Urinary bladder (tissue), 4 donors: ENCODE measurements around the gene GAS7. TPM values are rescaled to one million over a fixed set of nuclear protein-coding genes. Genes with fewer than 3 reads are reported as not detected.
"Not testable (repeated sequence)": the region's sequence is repeated elsewhere in the genome, so short reads cannot be mapped to it uniquely, and the experiment has no call there.

Source experiments
- DNase-seq: peaks from one replicate; pipeline ENCODE4 v3.0.0-alpha.2; 2015; ENCODE audit errors: extremely low spot score
- H3K27ac ChIP-seq: one replicate; pipeline ENCODE4 v1.5.1; 2013; ENCODE audit warnings: low read depth, mild to moderate bottlenecking, moderate library complexity
- H3K36me3 ChIP-seq: one replicate; pipeline ENCODE4 v1.6.1; 2013; ENCODE audit warnings: mild to moderate bottlenecking, moderate library complexity; ENCODE audit not compliant: insufficient read depth
- H3K4me1 ChIP-seq: one replicate; pipeline ENCODE4 v1.6.1; 2013; ENCODE audit warnings: mild to moderate bottlenecking, moderate library complexity; ENCODE audit not compliant: insufficient read depth
- H3K4me3 ChIP-seq: one replicate; pipeline ENCODE4 v1.5.1; 2013; ENCODE audit warnings: low read depth, low read length
- WGBS: extraction: QIAGEN DNeasy Blood & Tissue Kit; methylation state at CpG from one replicate; pipeline ENCODE4 v1.1.7; 2013; 5-methylcytosine and 5-hydroxymethylcytosine counted together
- polyA plus RNA-seq: library from polyadenylated mRNA; stranded (reverse); fragments of 200-250 nt; gene quantifications from one replicate; pipeline ENCODE4 v1.2.3, GENCODE V29; 2013
- total RNA-seq: library from RNA; depleted of rRNA; stranded (reverse); fragments of >200 nt; gene quantifications from one replicate; pipeline ENCODE4 v1.2.3, GENCODE V29; 2014
- donor health status: healthy with polysubstance abuse.
- donor health status: healthy.

GAS7 gene
- total and polyA plus RNA-seq, 2 donors, result 32.7 to 86.7 TPM

GRCh38 chr17:9922012-9922848 is 276.2 kb downstream of the GAS7 start:
- WGBS, result 94% methylated on average over 14 of the region's 14 CpGs
- Histone ChIP-seq H3K4me3 (no peak overlapping the region), H3K4me1 (no peaks in the 10 kb centered on the region), H3K36me3 (no peaks in the 10 kb centered on the region), H3K27ac (no peak overlapping the region)
- DNase-seq, result no peak

DNA sequence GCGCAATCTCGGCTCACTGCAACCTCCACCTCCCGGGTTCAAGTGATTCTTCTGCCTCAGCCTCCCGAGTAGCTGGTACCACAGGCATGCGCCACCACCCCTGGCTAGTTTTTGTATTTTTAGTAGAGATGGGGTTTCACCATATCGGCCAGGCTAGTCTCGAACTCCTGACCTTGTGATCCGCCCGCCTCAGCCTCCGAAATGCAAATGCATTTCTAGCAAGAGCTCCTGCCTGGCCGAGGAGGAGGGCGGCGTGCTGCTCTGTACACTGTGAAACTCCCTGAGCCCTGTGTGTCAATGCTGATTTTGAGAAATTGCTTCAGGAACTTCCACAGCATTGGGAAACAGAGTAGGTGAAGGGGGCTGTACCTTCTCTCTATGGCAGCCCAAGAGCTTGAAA is 277.2 kb downstream of the GAS7 start:
- not testable (repeated sequence) for H3K4me3 ChIP-seq, H3K27ac ChIP-seq, H3K4me1 ChIP-seq, H3K36me3 ChIP-seq, DNase-seq
- 91% methylated on average over 13 of the region's 13 CpGs for WGBS

DNA sequence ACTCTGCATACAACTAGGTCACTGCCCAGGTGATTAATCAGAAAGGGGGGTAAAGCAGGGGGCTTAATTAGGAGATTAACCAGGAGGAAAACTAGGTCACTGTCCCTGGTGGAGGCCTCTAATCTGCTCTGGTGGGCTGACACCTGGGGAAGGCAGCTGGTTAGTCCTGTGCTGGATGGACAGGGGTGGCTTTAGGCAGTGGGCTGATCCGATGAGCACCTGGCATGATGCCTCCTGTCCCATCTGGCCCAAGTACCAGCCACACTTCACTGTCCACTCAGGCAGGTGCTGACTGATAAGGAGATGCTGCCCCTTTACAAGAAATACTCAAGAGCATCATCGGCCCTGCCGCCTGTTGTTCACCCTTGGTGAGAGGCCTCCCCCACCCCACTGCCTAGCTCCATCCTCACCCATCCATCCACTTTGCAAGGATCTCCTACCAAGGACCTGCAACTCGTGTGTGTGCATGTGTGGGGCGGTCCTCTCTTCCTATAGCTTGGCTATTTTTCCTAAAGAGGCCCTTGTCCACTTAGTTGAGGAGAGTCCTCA is 279.5 kb downstream of the GAS7 start:
- no peak overlapping the region for H3K27ac ChIP-seq
- H3K4me3 ChIP-seq, result no peak overlapping the region
- H3K36me3 ChIP-seq, result no peaks in the 10 kb centered on the region
- no peaks in the 10 kb centered on the region for H3K4me1 ChIP-seq
- DNase-seq, result no peak
- WGBS, result 89% methylated on average over 5 of the region's 5 CpGs

DNA sequence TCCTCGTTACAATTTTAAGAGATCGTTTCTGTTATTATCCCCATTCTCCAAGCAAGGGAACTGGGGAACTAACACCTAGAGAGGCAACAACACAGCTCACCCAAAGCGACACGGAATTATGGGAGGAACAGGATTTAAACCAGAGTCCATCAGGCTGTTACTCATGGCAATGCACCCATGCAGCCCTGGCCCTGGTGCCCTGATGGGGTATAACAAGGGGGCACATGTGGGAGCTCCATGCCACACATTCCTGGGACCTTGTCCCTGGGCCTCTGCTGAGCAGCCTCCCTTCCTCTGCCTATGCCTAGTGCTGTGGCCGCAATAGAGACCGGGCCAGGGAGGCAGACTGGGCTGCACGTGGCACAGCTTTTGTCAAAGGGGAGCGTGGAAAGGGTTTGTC is 280.1 kb downstream of the GAS7 start:
- WGBS, result 84% methylated on average over 8 of the region's 8 CpGs

DNA sequence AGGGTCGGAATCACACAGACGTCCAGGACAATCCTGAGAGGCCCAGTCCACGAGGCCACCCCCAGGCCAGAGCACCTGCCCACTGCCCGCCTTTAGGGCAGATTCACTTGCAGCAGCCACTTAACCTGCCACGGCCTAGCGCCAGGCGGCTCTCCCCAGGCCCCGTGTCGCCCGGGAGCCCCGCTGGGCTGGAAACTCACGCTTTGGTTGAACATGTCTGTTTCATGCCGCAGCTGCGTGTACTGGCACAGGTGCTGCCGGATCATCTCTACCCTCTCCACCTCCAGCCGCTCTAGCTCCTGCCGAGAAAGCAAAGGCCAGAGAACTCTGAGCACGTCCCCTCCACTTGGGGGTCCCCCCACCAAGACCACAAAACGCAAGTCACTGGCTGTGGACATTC is 280.6 kb downstream of the GAS7 start:
- H3K27ac ChIP-seq, result no peak overlapping the region
- H3K4me1 ChIP-seq, result no peaks in the 10 kb centered on the region
- H3K36me3 ChIP-seq, result no peaks in the 10 kb centered on the region
- DNase-seq, result no peak
- H3K4me3 ChIP-seq, result no peak overlapping the region
- 87% methylated on average over 19 of the region's 19 CpGs for WGBS

More for the DNA sequence above, 280.1 kb downstream of the GAS7 start:
- no peak overlapping the region for H3K4me3 ChIP-seq
- H3K4me1 ChIP-seq, result no peaks in the 10 kb centered on the region
- H3K27ac ChIP-seq, result no peak overlapping the region
- DNase-seq, result no peak
- H3K36me3 ChIP-seq, result no peaks in the 10 kb centered on the region

- H3K4me3 ChIP-seq, result no peak overlapping the region
- H3K27ac ChIP-seq, result no peak overlapping the region
- WGBS, result 82% methylated on average over 13 of the region's 13 CpGs
- no peaks in the 10 kb centered on the region for H3K36me3 ChIP-seq
- no peak for DNase-seq
- no peaks in the 10 kb centered on the region for H3K4me1 ChIP-seq
Measured at GRCh38 chr17:9917131-9917530, 281.3 kb downstream of the GAS7 start.

- Histone ChIP-seq H3K27ac (no peak overlapping the region), H3K4me1 (no peaks in the 10 kb centered on the region), H3K4me3 (no peak overlapping the region), H3K36me3 (no peaks in the 10 kb centered on the region)
- DNase-seq, result no peak
- 82% methylated on average over 8 of the region's 8 CpGs for WGBS
Measured at GRCh38 chr17:9916108-9916507, 282.3 kb downstream of the GAS7 start.

DNA sequence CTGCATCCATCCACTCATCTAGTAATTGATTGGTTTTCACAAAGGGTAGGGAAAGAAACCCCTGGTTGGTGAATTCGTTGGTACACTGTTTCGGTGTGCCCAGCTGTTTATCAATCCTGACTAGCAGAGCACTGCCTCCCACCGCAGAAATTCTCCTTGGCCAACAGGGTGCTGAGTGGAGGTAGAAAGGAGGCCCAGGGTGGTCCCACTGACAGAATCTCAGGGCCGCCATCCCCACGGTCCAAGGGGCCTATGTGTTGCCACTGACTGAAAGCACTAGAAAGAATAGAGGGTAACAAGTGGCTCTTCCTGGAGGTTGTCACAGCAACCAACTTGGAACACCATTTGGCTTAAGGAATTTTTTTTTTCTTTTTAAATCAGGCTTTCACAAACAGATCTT is 284.9 kb downstream of the GAS7 start:
- Histone ChIP-seq H3K27ac (no peak overlapping the region), H3K4me3 (no peak overlapping the region), H3K36me3 (no peaks in the 10 kb centered on the region), H3K4me1 (no peaks in the 10 kb centered on the region)
- 93% methylated on average over 5 of the region's 5 CpGs for WGBS
- DNase-seq, result no peak

DNA sequence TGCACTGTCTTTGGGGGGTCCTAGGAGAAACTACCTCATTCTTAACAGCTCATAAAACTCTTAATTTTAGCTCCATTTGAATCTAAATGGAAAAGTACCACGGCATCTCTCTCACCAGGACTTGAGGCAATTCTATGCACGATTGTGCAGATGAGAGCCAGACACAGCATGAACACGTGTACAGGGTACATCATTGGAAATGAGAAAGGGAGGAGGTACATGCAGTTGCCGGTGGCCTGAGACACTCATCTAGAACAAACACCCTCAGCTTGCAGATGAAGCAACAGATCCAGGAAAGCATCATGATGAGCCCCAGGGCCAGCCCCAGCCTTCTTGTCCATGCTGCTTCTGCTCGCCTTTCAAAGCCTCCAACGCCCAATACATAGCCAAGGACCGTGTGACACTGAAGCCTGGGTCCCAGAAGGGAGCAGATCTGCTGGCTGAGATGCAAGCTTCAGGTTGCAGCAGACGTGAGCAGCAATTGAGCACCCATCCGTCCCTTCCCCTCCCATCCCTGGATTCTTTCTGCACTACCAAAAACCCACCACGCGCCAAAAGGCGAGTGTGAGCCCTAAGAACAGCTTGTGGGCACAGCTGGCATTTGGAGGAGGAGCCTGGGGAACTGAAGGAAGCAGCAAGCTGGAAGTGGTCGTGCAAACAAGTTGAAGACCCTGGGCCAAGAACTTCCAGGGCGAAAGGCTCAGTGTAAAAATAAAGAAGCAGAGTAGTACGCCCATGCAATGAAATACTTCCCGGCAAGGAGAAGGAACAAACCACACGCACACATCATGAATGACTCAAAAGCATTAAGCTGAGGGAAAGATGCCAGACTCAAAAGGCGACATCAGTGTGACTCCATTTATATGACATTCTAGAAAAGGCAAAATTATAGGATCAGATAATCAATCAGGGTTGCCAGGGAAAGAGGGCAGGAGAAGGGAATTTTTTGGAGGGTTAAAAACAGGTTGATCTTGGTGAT is 286.0 kb downstream of the GAS7 start:
- Histone ChIP-seq H3K4me1 (no peaks in the 10 kb centered on the region), H3K4me3 (no peak overlapping the region), H3K27ac (no peak overlapping the region), H3K36me3 (no peaks in the 10 kb centered on the region)
- WGBS, result 73% methylated on average over 18 of the region's 18 CpGs
- no peak for DNase-seq

DNA sequence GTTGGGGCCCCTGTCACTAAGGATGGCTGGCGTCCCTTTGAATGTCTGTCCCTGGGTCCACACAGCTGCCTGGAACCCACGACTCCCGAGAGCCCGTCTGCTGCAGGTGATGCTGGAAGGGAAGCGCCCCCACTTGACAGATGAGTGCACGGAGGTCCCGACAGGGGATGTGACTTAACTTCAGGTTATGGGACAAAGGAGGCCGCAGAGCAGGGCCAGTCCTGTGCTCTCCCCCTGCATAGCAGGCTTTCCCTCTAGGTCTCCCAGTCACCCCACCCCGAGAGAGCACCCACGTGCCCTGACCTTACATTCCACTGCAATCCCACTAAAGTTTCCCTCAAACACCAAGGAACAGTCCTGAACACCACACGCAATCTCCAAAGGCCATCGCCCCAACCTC is 287.3 kb downstream of the GAS7 start:
- no peak for DNase-seq
- no peak overlapping the region for H3K27ac ChIP-seq
- no peaks in the 10 kb centered on the region for H3K4me1 ChIP-seq
- no peaks in the 10 kb centered on the region for H3K36me3 ChIP-seq
- no peak overlapping the region for H3K4me3 ChIP-seq
- WGBS, result 76% methylated on average over 12 of the region's 12 CpGs

DNA sequence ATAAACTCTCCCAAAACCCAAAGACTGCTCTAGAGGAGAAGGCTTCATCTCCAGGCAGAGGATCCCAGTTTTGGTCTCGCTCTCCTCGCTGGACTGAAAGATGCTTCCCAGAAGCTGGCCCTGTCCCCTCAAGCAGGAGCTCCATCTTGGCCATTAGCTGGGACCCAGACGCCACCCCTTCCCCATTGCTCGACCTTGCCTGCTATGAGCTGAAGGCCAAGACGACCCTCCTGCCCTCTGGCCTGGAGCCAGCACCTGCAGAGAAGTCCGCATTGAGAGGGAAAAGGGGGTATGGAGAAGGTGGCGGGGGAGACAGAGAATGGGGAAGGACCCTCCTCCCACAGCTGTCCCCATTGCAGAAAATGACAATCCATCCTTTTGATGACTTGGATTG is 289.8 kb downstream of the GAS7 start:
- no peaks in the 10 kb centered on the region for H3K36me3 ChIP-seq
- no peaks in the 10 kb centered on the region for H3K4me1 ChIP-seq
- DNase-seq, result no peak
- WGBS, result 53% methylated on average over 7 of the region's 7 CpGs
- H3K27ac ChIP-seq, result no peak overlapping the region
- no peak overlapping the region for H3K4me3 ChIP-seq

GRCh38 chr17:9907883-9908648 is 290.3 kb downstream of the GAS7 start:
- Histone ChIP-seq H3K36me3 (no peaks in the 10 kb centered on the region), H3K4me3 (no peak overlapping the region), H3K27ac (no peak overlapping the region), H3K4me1 (no peaks in the 10 kb centered on the region)
- 45% methylated on average over 12 of the region's 12 CpGs for WGBS
- DNase-seq, result no peak

DNA sequence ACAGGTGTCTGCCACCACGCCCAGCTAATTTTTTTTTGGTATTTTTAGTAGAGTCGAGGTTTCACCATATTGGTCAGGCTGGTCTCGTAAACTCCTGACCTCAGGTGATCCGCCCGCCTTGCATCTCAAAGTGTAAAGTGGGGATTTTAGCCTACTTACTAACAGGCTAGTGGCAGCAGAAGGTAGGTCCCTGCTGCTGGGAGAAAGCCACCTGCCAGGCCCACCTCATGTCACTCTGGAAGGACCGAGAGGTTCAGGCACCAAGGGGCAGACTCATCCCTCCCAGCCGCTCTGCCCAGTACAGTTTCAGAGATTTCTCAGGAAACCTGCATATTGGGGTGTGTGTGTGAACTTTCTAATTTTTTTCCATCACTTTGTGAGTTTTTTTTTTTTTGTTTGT is 291.3 kb downstream of the GAS7 start:
- Histone ChIP-seq H3K4me1 (no peaks in the 10 kb centered on the region), H3K4me3 (no peak overlapping the region), H3K36me3 (no peaks in the 10 kb centered on the region), H3K27ac (no peak overlapping the region)
- 87% methylated on average over 7 of the region's 7 CpGs for WGBS
- DNase-seq, result no peak
